Osteoblast (primary cell): ENCODE results near the gene NLGN4X. TPM values are rescaled to one million over a fixed set of nuclear protein-coding genes. Genes with fewer than 3 reads are reported as not detected.
A peak's percentile ranks its signal among the peaks of the same experiment; 100 is the strongest.

Experiments
- DNase-seq: peaks from one replicate; pipeline ENCODE4 v3.0.0; 2011; ENCODE audit warnings: low spot score, mixed read lengths; ENCODE audit not compliant: insufficient read length; ENCODE audit errors: missing footprints
- H2AFZ ChIP-seq: 2 replicates; pipeline ENCODE4 v1.6.0; 2011; ENCODE audit warnings: mild to moderate bottlenecking, low read length
- H3K27ac ChIP-seq: 2 replicates; pipeline ENCODE4 v1.5.1; 2011; ENCODE audit warnings: mild to moderate bottlenecking, low read depth, low read length, moderate library complexity
- H3K27me3 ChIP-seq: 2 replicates; pipeline ENCODE4 v1.6.0; 2012; ENCODE audit warnings: mild to moderate bottlenecking, control low read depth, inconsistent platforms, low read length, moderate library complexity; ENCODE audit not compliant: insufficient read depth
- H3K36me3 ChIP-seq: 2 replicates; pipeline ENCODE4 v1.5.1; 2011; ENCODE audit warnings: mild to moderate bottlenecking, low read length, control low read depth, moderate library complexity; ENCODE audit not compliant: insufficient read depth
- H3K4me1 ChIP-seq: 2 replicates; pipeline ENCODE4 v1.5.1; 2011; ENCODE audit warnings: mild to moderate bottlenecking, low read length, control low read depth, moderate library complexity; ENCODE audit not compliant: insufficient read depth
- H3K4me2 ChIP-seq: 2 replicates; pipeline ENCODE4 v1.6.0; 2011; ENCODE audit warnings: mild to moderate bottlenecking, low read length; ENCODE audit not compliant: insufficient read depth
- H3K4me3 ChIP-seq: fragments of 200-600 bp; sonication (generic); 3 replicates; pipeline ENCODE4 v1.5.1; 2012; ENCODE audit warnings: mild to moderate bottlenecking, low read length, inconsistent platforms; ENCODE audit not compliant: insufficient read depth
- H3K79me2 ChIP-seq: 2 replicates; pipeline ENCODE4 v1.6.0; 2012; ENCODE audit warnings: mild to moderate bottlenecking, low read length, control low read depth, inconsistent platforms; ENCODE audit not compliant: insufficient read depth
- H3K9me3 ChIP-seq: 2 replicates; pipeline ENCODE4 v1.5.1; 2011; ENCODE audit warnings: low read depth, low read length, control low read depth
- H4K20me1 ChIP-seq: 2 replicates; pipeline ENCODE4 v1.6.0; 2012; ENCODE audit warnings: mild to moderate bottlenecking, low read length, control low read depth; ENCODE audit not compliant: insufficient read depth
- CTCF ChIP-seq: IDR thresholded peaks from 2 replicates; pipeline ENCODE4 v1.5.1; 2011; ENCODE audit warnings: mild to moderate bottlenecking, low read depth, low read length, moderate library complexity; ENCODE audit errors: extremely low read depth
- total RNA-seq: library from RNA; depleted of rRNA; stranded (reverse); fragments of >200 nt; gene quantifications from 2 replicates; pipeline ENCODE4 v1.2.3, GENCODE V29; 2012

NLGN4X gene
- total RNA-seq, 1 donor, result 1.4 TPM

GRCh38 chrX:5898463-5898862 is 330.2 kb downstream of the NLGN4X start:
- no peak overlapping the region for H3K27ac ChIP-seq
- DNase-seq, result no peak
- H3K9me3 ChIP-seq, result peaks cover 6% of the 10 kb centered on the region

GRCh38 chrX:5891378-5891777 is 337.3 kb downstream of the NLGN4X start:
- no peaks in the 10 kb centered on the region for H3K27me3 ChIP-seq
- no peak for DNase-seq
- no peak overlapping the region for H3K4me2 ChIP-seq
- H3K4me1 ChIP-seq, result no peaks in the 10 kb centered on the region
- no peak overlapping the region for H3K4me3 ChIP-seq
- no peak for TF ChIP-seq CTCF
- no peak overlapping the region for H3K27ac ChIP-seq
- no peaks in the 10 kb centered on the region for H3K79me2 ChIP-seq
- no peak overlapping the region for H2AFZ ChIP-seq
- no peaks in the 10 kb centered on the region for H4K20me1 ChIP-seq
- no peaks in the 10 kb centered on the region for H3K36me3 ChIP-seq
- no peaks in the 10 kb centered on the region for H3K9me3 ChIP-seq

More at GRCh38 chrX:5898463-5898862, 330.2 kb downstream of the NLGN4X start:
- H3K4me3 ChIP-seq, result no peak overlapping the region
- no peaks in the 10 kb centered on the region for H3K36me3 ChIP-seq
- no peaks in the 10 kb centered on the region for H4K20me1 ChIP-seq
- no peaks in the 10 kb centered on the region for H3K27me3 ChIP-seq
- H3K4me1 ChIP-seq, result no peaks in the 10 kb centered on the region
- no peak overlapping the region for H3K4me2 ChIP-seq
- no peak overlapping the region for H2AFZ ChIP-seq
- no peaks in the 10 kb centered on the region for H3K79me2 ChIP-seq
- no peak for TF ChIP-seq CTCF

- H3K4me3 ChIP-seq, result no peak overlapping the region
- no peak overlapping the region for H3K4me2 ChIP-seq
- H3K36me3 ChIP-seq, result no peaks in the 10 kb centered on the region
- DNase-seq, result peak; percentile 39
- TF ChIP-seq CTCF, result peak; percentile 7
- H3K4me1 ChIP-seq, result no peaks in the 10 kb centered on the region
- H3K27me3 ChIP-seq, result no peaks in the 10 kb centered on the region
- peaks cover 3% of the 10 kb centered on the region for H3K9me3 ChIP-seq
- no peaks in the 10 kb centered on the region for H4K20me1 ChIP-seq
- no peak overlapping the region for H2AFZ ChIP-seq
- H3K79me2 ChIP-seq, result no peaks in the 10 kb centered on the region
- no peak overlapping the region for H3K27ac ChIP-seq
Measured at GRCh38 chrX:5876984-5877596, 351.6 kb downstream of the NLGN4X start.

- no peak for DNase-seq
- H3K4me2 ChIP-seq, result no peak overlapping the region
- H3K27ac ChIP-seq, result no peak overlapping the region
Measured at GRCh38 chrX:5870238-5870637, 358.4 kb downstream of the NLGN4X start.

More at GRCh38 chrX:5870238-5870637, 358.4 kb downstream of the NLGN4X start:
- Histone ChIP-seq H3K4me3 (no peak overlapping the region), H4K20me1 (no peaks in the 10 kb centered on the region), H3K4me1 (no peaks in the 10 kb centered on the region), H3K27me3 (no peaks in the 10 kb centered on the region), H3K9me3 (peaks cover 5% of the 10 kb centered on the region), H3K36me3 (no peaks in the 10 kb centered on the region), H2AFZ (no peak overlapping the region), H3K79me2 (no peaks in the 10 kb centered on the region)
- no peak for TF ChIP-seq CTCF
